ENCODE measurements around the gene MGA. TPM values are rescaled to one million over a fixed set of nuclear protein-coding genes. Genes with fewer than 3 reads are reported as not detected.

Gene MGA
- total and polyA plus RNA-seq, 2 of the 8 experiments (the other 6 are each of a cell fraction or from before 2014, with no cell fraction given), result 7.6 to 53.2 TPM

GRCh38 chr15:41658689-41659088 is 1.5 kb upstream of the MGA start:
- no peak overlapping the region for H2AFZ ChIP-seq (ENCODE audit: low read length)
- no peak for FAIRE-seq
- ChIA-PET CTCF (ENCODE audit: partially characterized antibody) (no interaction called here), POLR2A (ENCODE audit: partially characterized antibody) (interaction anchor here (1.0 kb wide), 1 partner anchor 9 kb away, joined by 3 read pairs; no protein-coding TSS in a partner anchor)
- H3K56ac ChIP-seq (replicated peaks; ENCODE audit: insufficient read length, low read depth, low read length), result no peak overlapping the region
- H3K4me2 ChIP-seq (ENCODE audit: insufficient read depth in 1 of 2, low read depth in 2 of 2, low read length in 2 of 2), result no peak overlapping the region; a peak in 1 of 4 replicates
- H2BK5ac ChIP-seq (ENCODE audit: low read depth, low read length), result no peak overlapping the region
- TF ChIP-seq ATF2 (IDR thresholded peaks at IDR 0.05; ENCODE audit: low read length), result no peak
- no peak for TF ChIP-seq SIRT6 (IDR thresholded peaks at IDR 0.05; ENCODE audit: low read length)
- no peak for TF ChIP-seq GABPA (IDR thresholded peaks at IDR 0.05; ENCODE audit: borderline replicate concordance, insufficient read depth, low read length)
- TF ChIP-seq CREB1 (IDR thresholded peaks at IDR 0.05), result no peak
- TF ChIP-seq POU5F1 (IDR thresholded peaks at IDR 0.05; ENCODE audit: low read depth, low read length), result no peak
- no peak for TF ChIP-seq CTCF (IDR thresholded peaks at IDR 0.05; ENCODE audit: control extremely low read depth in 1 of 3, insufficient read depth in 1 of 3, low read depth in 1 of 3, low read length in 3 of 3)
- H4K5ac ChIP-seq (ENCODE audit: insufficient read length, low read depth, low read length), result no peak overlapping the region
- H3K14ac ChIP-seq (ENCODE audit: insufficient read length), result no peak overlapping the region
- H2BK15ac ChIP-seq (ENCODE audit: low read length), result no peak overlapping the region
- H3K9me3 ChIP-seq (ENCODE audit: insufficient read depth in 2 of 2, low read depth in 1 of 2, low read length in 1 of 2), result no peaks in the 10 kb centered on the region
- H3K27ac ChIP-seq (ENCODE audit: low read depth, low read length), result no peak overlapping the region
- no peak overlapping the region for H2BK12ac ChIP-seq (ENCODE audit: low read depth, low read length)
- peaks cover 0 to 12% (median 6%) of the 10 kb centered on the region in 4 experiments; a peak in 4 of 7 replicates for H3K27me3 ChIP-seq (replicated peaks in 1 of 4; ENCODE audit: control insufficient read depth in 3 of 4, extremely low read depth in 1 of 4, insufficient read depth in 3 of 4, low read length in 3 of 4)
- H2BK20ac ChIP-seq (ENCODE audit: low read length), result no peak overlapping the region
- H3K23me2 ChIP-seq (ENCODE audit: low read depth, low read length), result peaks cover 17% of the 10 kb centered on the region
- no peak overlapping the region for H3K18ac ChIP-seq (ENCODE audit: extremely low read depth, low read length)
- no peak overlapping the region for H3K23ac ChIP-seq (ENCODE audit: insufficient read length)
- H4K8ac ChIP-seq (ENCODE audit: extremely low read depth, insufficient read depth, low read length), result no peak overlapping the region
- no peak for DNase-seq (ENCODE audit: low read depth in 1 of 2, low spot score in 2 of 2)
- no peak overlapping the region for H4K91ac ChIP-seq (replicated peaks; ENCODE audit: insufficient read length, low read length)
- no peak overlapping the region for H2BK120ac ChIP-seq (replicated peaks; ENCODE audit: low read depth, low read length)
- H3K4me3 ChIP-seq (ENCODE audit: extremely low read depth in 1 of 4, insufficient read depth in 2 of 4, low read depth in 3 of 4, low read length in 4 of 4), result no peak overlapping the region
- no peak overlapping the region for H2AK5ac ChIP-seq (ENCODE audit: low read depth, low read length)
- no peak overlapping the region for H3K9ac ChIP-seq (replicated peaks in 1 of 4; ENCODE audit: extremely low read depth in 1 of 4, low read depth in 3 of 4, low read length in 3 of 4)
- 78% methylated on average over 1 of the region's 1 CpG; no CpG with 5 or more reads in 1 of the 2 experiments for WGBS, 2 experiments (ENCODE audit: extremely low coverage in 1 of 2, insufficient coverage in 1 of 2, insufficient read length in 1 of 2, insufficient replicate concordance in 2 of 2, low coverage in 1 of 2, low lambda C conversion rate in 2 of 2, missing lambda C conversion rate in 1 of 2)
- H3K79me2 ChIP-seq (ENCODE audit: control insufficient read depth in 1 of 2, insufficient read depth in 2 of 2, low read length in 2 of 2), result peaks cover 0 to 29% of the 10 kb centered on the region in 2 experiments; a peak in 3 of 4 replicates
- H3K4me1 ChIP-seq (replicated peaks in 1 of 4; ENCODE audit: control insufficient read depth in 3 of 4, insufficient read depth in 4 of 4, low read length in 3 of 4), result peaks cover 0 to 3% (median under 1%) of the 10 kb centered on the region in 4 experiments; a peak in 2 of 7 replicates
- H3K36me3 ChIP-seq (ENCODE audit: control insufficient read depth in 2 of 4, insufficient read depth in 4 of 4, low read length in 3 of 4), result no peaks in the 10 kb centered on the region
- peaks cover 0 to 9% of the 10 kb centered on the region in 2 experiments for H4K20me1 ChIP-seq (replicated peaks in 1 of 2; ENCODE audit: control insufficient read depth in 1 of 2, insufficient read depth in 2 of 2, low read length in 2 of 2)
- H3K4ac ChIP-seq (replicated peaks; ENCODE audit: insufficient read length, low read depth, low read length), result no peak overlapping the region
- 0 out of 2 replicates have a peak, but pooled peaks cover 4% of the 10 kb centered on the region for H3K79me1 ChIP-seq (ENCODE audit: low read depth, low read length)

All from H1 (cell line).